T-helper 1 cell (primary cell): ENCODE results near the gene AKAP6.
"Not testable (repeated sequence)": the region's sequence is repeated elsewhere in the genome, so short reads cannot be mapped to it uniquely, and the experiment has no call there.

Experiments
- DNase-seq, 5 donors: peaks; one replicate each; pipeline ENCODE4 v3.0.0-alpha.2; 2012 to 2020

AKAP6 gene

GRCh38 chr14:32449648-32450047 lies 120.5 kb downstream of the AKAP6 start:
- no peak for DNase-seq

- DNase-seq = no peak
Observed at GRCh38 chr14:32450919-32451675, 122.0 kb downstream of the AKAP6 start.

- no peak for DNase-seq
Observed at GRCh38 chr14:32453857-32454810, 125.0 kb downstream of the AKAP6 start.

GRCh38 chr14:32457213-32457920 lies 128.3 kb downstream of the AKAP6 start:
- DNase-seq = no peak

GRCh38 chr14:32458720-32459119 lies 129.6 kb downstream of the AKAP6 start:
- DNase-seq = no peak

GRCh38 chr14:32460267-32460666 lies 131.2 kb downstream of the AKAP6 start:
- no peak for DNase-seq

- DNase-seq = not testable (repeated sequence)
Observed at GRCh38 chr14:32462553-32462952, 133.5 kb downstream of the AKAP6 start.

- no peak for DNase-seq
Observed at GRCh38 chr14:32468955-32469354, 139.9 kb downstream of the AKAP6 start.

- peak in 1 of 5 donors; percentile 4 for DNase-seq
Observed at GRCh38 chr14:32469388-32470160, 140.5 kb downstream of the AKAP6 start.

- DNase-seq = no peak
Observed at GRCh38 chr14:32470161-32470715, 141.1 kb downstream of the AKAP6 start.

- no peak for DNase-seq
Observed at GRCh38 chr14:32471181-32471580, 142.1 kb downstream of the AKAP6 start.

GRCh38 chr14:32472076-32472475 lies 143.0 kb downstream of the AKAP6 start:
- no peak for DNase-seq

- no peak for DNase-seq
Observed at GRCh38 chr14:32472512-32473463, 143.7 kb downstream of the AKAP6 start.

GRCh38 chr14:32473464-32473855 lies 144.4 kb downstream of the AKAP6 start:
- no peak for DNase-seq

- no peak for DNase-seq
Observed at GRCh38 chr14:32474478-32475195, 145.5 kb downstream of the AKAP6 start.

GRCh38 chr14:32476532-32476931 lies 147.4 kb downstream of the AKAP6 start:
- no peak for DNase-seq

GRCh38 chr14:32477396-32477795 lies 148.3 kb downstream of the AKAP6 start:
- DNase-seq = no peak

- DNase-seq = no peak
Observed at GRCh38 chr14:32478050-32478449, 149.0 kb downstream of the AKAP6 start.

- DNase-seq = no peak
Observed at GRCh38 chr14:32480337-32480736, 151.2 kb downstream of the AKAP6 start.

GRCh38 chr14:32481707-32482106 lies 152.6 kb downstream of the AKAP6 start:
- no peak for DNase-seq
